HCT116 (cell line): ENCODE data around the gene MDH2. TPM values are rescaled to one million over a fixed set of nuclear protein-coding genes. Genes with fewer than 3 reads are reported as not detected.

ENCODE experiments used
- ATAC-seq: fragments of 200-7000 bp; cut with Tn5 transposase; 2 replicates; pipeline ENCODE4 v1.9.1; 2020; ENCODE audit warnings: mild to moderate bottlenecking, moderate library complexity
- BruUV-seq: library from RNA; stranded (reverse); fragments of 400-500 nt; replicated peaks from 2 replicates; lab custom pipeline; 2021; lab: Mats Ljungman, UMichigan
- CTCF ChIA-PET: fragments of 300-600 bp; sonication (Branson Sonifier 250); formaldehyde crosslinking; loops from one replicate; lab custom pipeline; 2021; ENCODE audit warnings: antibody characterized with exemption; lab: Charles Lee
- POLR2A ChIA-PET: fragments of 300-600, 350-600 bp; sonication (Branson Sonifier 250); formaldehyde crosslinking; loops from one replicate; lab custom pipeline; 2021; ENCODE audit warnings: antibody characterized with exemption; lab: Charles Lee
- RAD21 ChIA-PET, 2 experiments: fragments of 300-600 bp; sonication (Branson Sonifier 250); formaldehyde crosslinking; loops; one replicate each; lab custom pipeline; 2023; ENCODE audit warnings: low total read pairs in 2 of 2; ENCODE audit not compliant: uncharacterized antibody in 2 of 2, unreplicated experiment in 2 of 2, low non-redundant PET in 1 of 2; lab: Charles Lee
- DNase-seq: peaks from one replicate; pipeline ENCODE4 v3.0.0-alpha.2; 2010; ENCODE audit warnings: low read depth, low spot score
- H2AFZ ChIP-seq: fragments of 200-600 bp; shearing (Covaris generic), sonication (generic); 2 replicates; pipeline ENCODE4 v1.6.1; 2017; ENCODE audit warnings: low read depth, mixed run types, mixed read lengths, antibody characterized with exemption, low read length; ENCODE audit not compliant: poor library complexity, severe bottlenecking
- H3K27ac ChIP-seq: 2 replicates; pipeline ENCODE4 v1.5.1; 2012; ENCODE audit warnings: low read depth, low read length
- H3K27me3 ChIP-seq: fragments of 200-600 bp; sonication (generic); 2 replicates; pipeline ENCODE4 v1.6.1; 2016; ENCODE audit warnings: mixed run types, low read length, mixed read lengths; ENCODE audit not compliant: insufficient read depth
- H3K36me3 ChIP-seq, 2 experiments: fragments of 200-500 bp in 1 of 2; fragments of 200-600 bp in 1 of 2; sonication (Bioruptor generic) in 1 of 2; sonication (generic) in 1 of 2; 2 replicates each; pipeline versions ENCODE4 v1.5.1 to v1.6.1; 2014 to 2016; ENCODE audit warnings: low read length in 2 of 2, inconsistent platforms in 1 of 2, mixed read lengths in 1 of 2, mixed run types in 1 of 2; ENCODE audit not compliant: insufficient read depth in 2 of 2, control insufficient read depth in 1 of 2
- H3K4me1 ChIP-seq, 2 experiments: fragments of 200-600 bp in 1 of 2; sonication (generic) in 1 of 2; 2 replicates each; pipeline versions ENCODE4 v1.5.1 to v1.6.1; 2012 to 2017; ENCODE audit warnings: low read length in 2 of 2, inconsistent platforms in 1 of 2, mild to moderate bottlenecking in 1 of 2, mixed read lengths in 1 of 2, mixed run types in 1 of 2, moderate library complexity in 1 of 2; ENCODE audit not compliant: insufficient read depth in 2 of 2, control insufficient read depth in 1 of 2
- H3K4me2 ChIP-seq: fragments of 200-600 bp; sonication (generic); 2 replicates; pipeline ENCODE4 v1.6.1; 2017; ENCODE audit warnings: mixed run types, low read length, mixed read lengths
- H3K4me3 ChIP-seq, 2 experiments: fragments of 200-600 bp in 1 of 2; sonication (generic) in 1 of 2; replicated peaks in 1 of 2; 2 replicates each; pipeline ENCODE4 v1.5.1; 2011 to 2016; ENCODE audit warnings: low read length in 2 of 2, control low read depth in 1 of 2, low read depth in 1 of 2, mild to moderate bottlenecking in 1 of 2, mixed read lengths in 1 of 2, mixed run types in 1 of 2
- H3K79me2 ChIP-seq: fragments of 200-600 bp; sonication (generic); 2 replicates; pipeline ENCODE4 v1.6.1; 2017; ENCODE audit warnings: mild to moderate bottlenecking, mixed run types, low read length, moderate library complexity, mixed read lengths; ENCODE audit not compliant: insufficient read depth
- H3K9ac ChIP-seq: fragments of 200-600 bp; sonication (generic); 2 replicates; pipeline ENCODE4 v1.6.1; 2016; ENCODE audit warnings: low read length, mixed read lengths
- H3K9me2 ChIP-seq: fragments of 200-600 bp; sonication (generic), shearing (Covaris generic); 2 replicates; pipeline ENCODE4 v1.6.1; 2017; ENCODE audit warnings: mixed run types, mild to moderate bottlenecking, moderate library complexity; ENCODE audit not compliant: insufficient read depth
- H3K9me3 ChIP-seq, 2 experiments: fragments of 200-500 bp in 1 of 2; fragments of 200-600 bp in 1 of 2; sonication (Bioruptor generic) in 1 of 2; sonication (generic) in 1 of 2; 2 replicates each; pipeline ENCODE4 v1.6.1; 2014 to 2017; ENCODE audit warnings: low read length in 2 of 2, mixed read lengths in 2 of 2, inconsistent platforms in 1 of 2, low read depth in 1 of 2, mild to moderate bottlenecking in 1 of 2, mixed run types in 1 of 2, moderate library complexity in 1 of 2; ENCODE audit not compliant: control insufficient read depth in 1 of 2, insufficient read depth in 1 of 2
- H4K20me1 ChIP-seq: fragments of 200-600 bp; sonication (generic), shearing (Covaris generic); 2 replicates; pipeline ENCODE4 v1.6.1; 2017; ENCODE audit warnings: mixed run types, mild to moderate bottlenecking, moderate library complexity; ENCODE audit not compliant: insufficient read depth
- ELF1 ChIP-seq: IDR thresholded peaks from 2 replicates; pipeline ENCODE4 v1.6.1; 2012; ENCODE audit warnings: low read depth, borderline replicate concordance
- EZH2phosphoT487 ChIP-seq: fragments of 200-600 bp; IDR thresholded peaks from 2 replicates; pipeline ENCODE4 v1.6.1; 2018; ENCODE audit warnings: antibody characterized with exemption, borderline replicate concordance
- SIN3A ChIP-seq: IDR thresholded peaks from 2 replicates; pipeline ENCODE4 v1.6.1; 2012; ENCODE audit warnings: low read depth
- SRF ChIP-seq: IDR thresholded peaks from 2 replicates; pipeline ENCODE4 v1.6.1; 2012; ENCODE audit warnings: low read depth
- TCF7L2 ChIP-seq: IDR thresholded peaks from 2 replicates; pipeline ENCODE4 v1.7.0; 2011; ENCODE audit warnings: borderline replicate concordance, inconsistent platforms; ENCODE audit not compliant: insufficient read depth, insufficient read length; ENCODE audit errors: extremely low read depth
- intact Hi-C: fragments of 100-400 bp; cut with micrococcal nuclease; formaldehyde crosslinking; loops from 2 replicates; pipeline ENCODE4 v1.10.0; 2022
- total RNA-seq: library from RNA; stranded (reverse); gene quantifications from one replicate; pipeline ENCODE4 v1.2.1, GENCODE V29; 2021; ENCODE audit not compliant: unreplicated experiment
- TF ChIP-seq, protein P1 (sequence below), 3 experiments: fragments of 200-600 bp in 1 of 3; sonication (generic) in 1 of 3; IDR thresholded peaks in 2 of 3; conservative IDR thresholded peaks in 1 of 3; 2 replicates each; pipeline ENCODE4 v1.5.1; 2012 to 2017; ENCODE audit warnings: low read depth in 2 of 3, low read length in 2 of 3, antibody characterized with exemption in 1 of 3, borderline replicate concordance in 1 of 3, control low read depth in 1 of 3, mild to moderate bottlenecking in 1 of 3, mixed read lengths in 1 of 3, mixed run types in 1 of 3, moderate library complexity in 1 of 3; ENCODE audit not compliant: insufficient read depth in 1 of 3
- TF ChIP-seq, protein P2 (sequence below): IDR thresholded peaks from 2 replicates; pipeline ENCODE4 v1.6.1; 2012; ENCODE audit warnings: low read depth
- TF ChIP-seq, protein P3 (sequence below): IDR thresholded peaks from 2 replicates; pipeline ENCODE4 v1.6.1; 2011; ENCODE audit warnings: mild to moderate bottlenecking, low read length, moderate library complexity; ENCODE audit not compliant: insufficient replicate concordance; ENCODE audit errors: extremely low read depth

The MDH2 gene
- total RNA-seq, 1 experiment from 2014 or later = 357 TPM

DNA sequence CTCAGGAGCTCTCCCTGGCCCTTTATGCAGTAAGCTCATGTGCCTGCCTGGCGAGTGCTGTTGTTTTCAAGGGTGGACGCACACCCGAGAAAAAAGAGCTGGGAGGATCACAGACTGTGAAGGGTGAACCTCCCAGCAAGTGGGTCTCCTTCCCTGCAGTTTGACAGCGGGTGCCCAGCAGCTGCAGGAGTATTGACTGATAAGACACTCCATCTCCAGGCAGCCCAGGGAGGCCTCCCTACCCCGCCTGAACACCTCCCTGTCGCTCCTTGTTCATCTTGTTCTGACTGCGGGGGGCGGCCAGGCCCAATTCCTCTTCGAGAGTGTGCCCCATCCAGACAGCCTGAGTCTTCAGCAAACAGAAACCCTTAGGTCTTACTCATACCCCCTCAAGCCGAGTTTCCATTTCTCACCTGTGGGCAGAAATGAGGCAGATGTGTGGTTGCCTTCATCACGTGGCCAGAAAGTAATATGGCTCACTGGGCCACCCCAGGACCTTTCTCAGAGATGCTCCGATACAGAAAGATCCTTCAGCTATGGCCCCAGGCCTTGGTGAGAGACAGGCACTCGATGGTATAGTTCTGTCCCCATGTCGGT is 17.2 kb downstream of the MDH2 start:
- RAD21 ChIA-PET = no interaction called here
- H3K9me3 ChIP-seq = no peaks in the 10 kb centered on the region
- TF ChIP-seq ELF1 (no peak), EZH2phosphoT487 (no peak), SRF (no peak), TCF7L2 (no peak), SIN3A (no peak)
- TF ChIP-seq, protein P1, sequence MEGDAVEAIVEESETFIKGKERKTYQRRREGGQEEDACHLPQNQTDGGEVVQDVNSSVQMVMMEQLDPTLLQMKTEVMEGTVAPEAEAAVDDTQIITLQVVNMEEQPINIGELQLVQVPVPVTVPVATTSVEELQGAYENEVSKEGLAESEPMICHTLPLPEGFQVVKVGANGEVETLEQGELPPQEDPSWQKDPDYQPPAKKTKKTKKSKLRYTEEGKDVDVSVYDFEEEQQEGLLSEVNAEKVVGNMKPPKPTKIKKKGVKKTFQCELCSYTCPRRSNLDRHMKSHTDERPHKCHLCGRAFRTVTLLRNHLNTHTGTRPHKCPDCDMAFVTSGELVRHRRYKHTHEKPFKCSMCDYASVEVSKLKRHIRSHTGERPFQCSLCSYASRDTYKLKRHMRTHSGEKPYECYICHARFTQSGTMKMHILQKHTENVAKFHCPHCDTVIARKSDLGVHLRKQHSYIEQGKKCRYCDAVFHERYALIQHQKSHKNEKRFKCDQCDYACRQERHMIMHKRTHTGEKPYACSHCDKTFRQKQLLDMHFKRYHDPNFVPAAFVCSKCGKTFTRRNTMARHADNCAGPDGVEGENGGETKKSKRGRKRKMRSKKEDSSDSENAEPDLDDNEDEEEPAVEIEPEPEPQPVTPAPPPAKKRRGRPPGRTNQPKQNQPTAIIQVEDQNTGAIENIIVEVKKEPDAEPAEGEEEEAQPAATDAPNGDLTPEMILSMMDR (IDR thresholded peaks at IDR 0.05 in 2 of 3, conservative IDR thresholded peaks at IDR 0.05 in 1 of 3; ENCODE audit: borderline replicate concordance in 1 of 3, insufficient read depth in 1 of 3, low read depth in 2 of 3, low read length in 2 of 3) = no peak
- TF ChIP-seq, protein P2, sequence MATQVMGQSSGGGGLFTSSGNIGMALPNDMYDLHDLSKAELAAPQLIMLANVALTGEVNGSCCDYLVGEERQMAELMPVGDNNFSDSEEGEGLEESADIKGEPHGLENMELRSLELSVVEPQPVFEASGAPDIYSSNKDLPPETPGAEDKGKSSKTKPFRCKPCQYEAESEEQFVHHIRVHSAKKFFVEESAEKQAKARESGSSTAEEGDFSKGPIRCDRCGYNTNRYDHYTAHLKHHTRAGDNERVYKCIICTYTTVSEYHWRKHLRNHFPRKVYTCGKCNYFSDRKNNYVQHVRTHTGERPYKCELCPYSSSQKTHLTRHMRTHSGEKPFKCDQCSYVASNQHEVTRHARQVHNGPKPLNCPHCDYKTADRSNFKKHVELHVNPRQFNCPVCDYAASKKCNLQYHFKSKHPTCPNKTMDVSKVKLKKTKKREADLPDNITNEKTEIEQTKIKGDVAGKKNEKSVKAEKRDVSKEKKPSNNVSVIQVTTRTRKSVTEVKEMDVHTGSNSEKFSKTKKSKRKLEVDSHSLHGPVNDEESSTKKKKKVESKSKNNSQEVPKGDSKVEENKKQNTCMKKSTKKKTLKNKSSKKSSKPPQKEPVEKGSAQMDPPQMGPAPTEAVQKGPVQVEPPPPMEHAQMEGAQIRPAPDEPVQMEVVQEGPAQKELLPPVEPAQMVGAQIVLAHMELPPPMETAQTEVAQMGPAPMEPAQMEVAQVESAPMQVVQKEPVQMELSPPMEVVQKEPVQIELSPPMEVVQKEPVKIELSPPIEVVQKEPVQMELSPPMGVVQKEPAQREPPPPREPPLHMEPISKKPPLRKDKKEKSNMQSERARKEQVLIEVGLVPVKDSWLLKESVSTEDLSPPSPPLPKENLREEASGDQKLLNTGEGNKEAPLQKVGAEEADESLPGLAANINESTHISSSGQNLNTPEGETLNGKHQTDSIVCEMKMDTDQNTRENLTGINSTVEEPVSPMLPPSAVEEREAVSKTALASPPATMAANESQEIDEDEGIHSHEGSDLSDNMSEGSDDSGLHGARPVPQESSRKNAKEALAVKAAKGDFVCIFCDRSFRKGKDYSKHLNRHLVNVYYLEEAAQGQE = no peak
- TF ChIP-seq, protein P3, sequence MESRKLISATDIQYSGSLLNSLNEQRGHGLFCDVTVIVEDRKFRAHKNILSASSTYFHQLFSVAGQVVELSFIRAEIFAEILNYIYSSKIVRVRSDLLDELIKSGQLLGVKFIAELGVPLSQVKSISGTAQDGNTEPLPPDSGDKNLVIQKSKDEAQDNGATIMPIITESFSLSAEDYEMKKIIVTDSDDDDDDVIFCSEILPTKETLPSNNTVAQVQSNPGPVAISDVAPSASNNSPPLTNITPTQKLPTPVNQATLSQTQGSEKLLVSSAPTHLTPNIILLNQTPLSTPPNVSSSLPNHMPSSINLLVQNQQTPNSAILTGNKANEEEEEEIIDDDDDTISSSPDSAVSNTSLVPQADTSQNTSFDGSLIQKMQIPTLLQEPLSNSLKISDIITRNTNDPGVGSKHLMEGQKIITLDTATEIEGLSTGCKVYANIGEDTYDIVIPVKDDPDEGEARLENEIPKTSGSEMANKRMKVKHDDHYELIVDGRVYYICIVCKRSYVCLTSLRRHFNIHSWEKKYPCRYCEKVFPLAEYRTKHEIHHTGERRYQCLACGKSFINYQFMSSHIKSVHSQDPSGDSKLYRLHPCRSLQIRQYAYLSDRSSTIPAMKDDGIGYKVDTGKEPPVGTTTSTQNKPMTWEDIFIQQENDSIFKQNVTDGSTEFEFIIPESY = no peak
- TF ChIP-seq, all 23 proteins: peak for 0
- Histone ChIP-seq H2AFZ (no peak overlapping the region), H3K27me3 (no peaks in the 10 kb centered on the region), H4K20me1 (no peaks in the 10 kb centered on the region), H3K4me1 (peaks cover 10% of the 10 kb centered on the region in 2 experiments), H3K4me3 (no peak overlapping the region), H3K9me2 (no peaks in the 10 kb centered on the region), H3K4me2 (no peak overlapping the region), H3K36me3 (peaks cover 48 to 50% of the 10 kb centered on the region in 2 experiments; a peak in 3 of 4 replicates), H3K27ac (no peak overlapping the region), H3K9ac (no peak overlapping the region), H3K79me2 (no peaks in the 10 kb centered on the region)
- ATAC-seq (no peak), DNase-seq (no peak)
- ChIA-PET CTCF (no interaction called here), POLR2A (no interaction called here)
- intact Hi-C loops = loop anchor here (5.0 kb wide), 1 partner anchor 67 kb away; no protein-coding TSS in a partner anchor
- BruUV-seq = no TSS peak
